DND-41 (cell line): ENCODE results near the gene LINGO1.

Experiments used
- ATAC-seq: fragments of 200-7000 bp; cut with Tn5 transposase; 3 replicates; pipeline ENCODE4 v1.9.1; 2021; ENCODE audit warnings: low read depth; ENCODE audit not compliant: insufficient read depth
- DNase-seq: peaks from one replicate; pipeline ENCODE4 v3.0.0-alpha.2; 2020
- H2AFZ ChIP-seq: 2 replicates; pipeline ENCODE4 v1.6.0; 2012; ENCODE audit warnings: low read depth, low read length
- H3K27ac ChIP-seq: 2 replicates; pipeline ENCODE4 v1.5.1; 2012; ENCODE audit warnings: low read length, inconsistent platforms
- H3K27me3 ChIP-seq: fragments of 200-600 bp; sonication (generic); 2 replicates; pipeline ENCODE4 v1.6.0; 2012; ENCODE audit warnings: low read length, mild to moderate bottlenecking, inconsistent platforms; ENCODE audit not compliant: insufficient read depth, poor library complexity
- H3K36me3 ChIP-seq: 2 replicates; pipeline ENCODE4 v1.5.1; 2012; ENCODE audit warnings: low read length, inconsistent platforms; ENCODE audit not compliant: insufficient read depth
- H3K4me1 ChIP-seq: 2 replicates; pipeline ENCODE4 v1.5.1; 2012; ENCODE audit warnings: mild to moderate bottlenecking, low read length; ENCODE audit not compliant: insufficient read depth
- H3K4me2 ChIP-seq: 2 replicates; pipeline ENCODE4 v1.6.0; 2012; ENCODE audit warnings: mild to moderate bottlenecking, moderate library complexity, low read length, inconsistent platforms; ENCODE audit not compliant: insufficient read depth
- H3K4me3 ChIP-seq, 2 experiments: fragments of 200-600 bp in 1 of 2; shearing (Covaris generic) in 1 of 2; 2 replicates each; pipeline ENCODE4 v1.5.1; 2012 to 2016; ENCODE audit warnings: inconsistent platforms in 2 of 2, low read length in 2 of 2, mild to moderate bottlenecking in 2 of 2, low read depth in 1 of 2, moderate library complexity in 1 of 2
- H3K79me2 ChIP-seq: 2 replicates; pipeline ENCODE4 v1.6.0; 2012; ENCODE audit warnings: low read length, inconsistent platforms; ENCODE audit not compliant: insufficient read depth
- H3K9ac ChIP-seq: 2 replicates; pipeline ENCODE4 v1.6.0; 2012; ENCODE audit warnings: low read depth, mild to moderate bottlenecking, inconsistent platforms, low read length, moderate library complexity
- H3K9me3 ChIP-seq: 2 replicates; pipeline ENCODE4 v1.5.1; 2012; ENCODE audit warnings: low read length, moderate library complexity, mild to moderate bottlenecking, inconsistent platforms; ENCODE audit not compliant: insufficient read depth, severe bottlenecking
- H4K20me1 ChIP-seq: 2 replicates; pipeline ENCODE4 v1.6.0; 2012; ENCODE audit warnings: low read length; ENCODE audit not compliant: insufficient read depth
- CTCF ChIP-seq: IDR thresholded peaks from 2 replicates; pipeline ENCODE4 v1.5.1; 2012; ENCODE audit warnings: borderline replicate concordance, low read length, moderate library complexity, mild to moderate bottlenecking; ENCODE audit not compliant: poor library complexity, severe bottlenecking; ENCODE audit errors: extremely low read depth
- EZH2 ChIP-seq: IDR thresholded peaks from 3 replicates; pipeline ENCODE4 v1.6.1; 2012; ENCODE audit warnings: borderline replicate concordance, low read depth, mild to moderate bottlenecking, moderate library complexity, low read length, inconsistent platforms; ENCODE audit not compliant: severe bottlenecking

The LINGO1 gene

GRCh38 chr15:77675806-77676415 is 43.2 kb upstream of the LINGO1 start:
- H3K36me3 ChIP-seq = no peaks in the 10 kb centered on the region
- no peak overlapping the region for H3K4me2 ChIP-seq
- no peaks in the 10 kb centered on the region for H4K20me1 ChIP-seq
- H3K9me3 ChIP-seq = no peaks in the 10 kb centered on the region
- ATAC-seq (no peak), DNase-seq (no peak)
- H3K4me3 ChIP-seq = no peak overlapping the region
- no peak for TF ChIP-seq CTCF
- no peak for TF ChIP-seq EZH2
- no peak overlapping the region for H3K9ac ChIP-seq
- H3K27ac ChIP-seq = no peak overlapping the region
- no peaks in the 10 kb centered on the region for H3K4me1 ChIP-seq
- H2AFZ ChIP-seq = no peak overlapping the region
- peaks cover 21% of the 10 kb centered on the region for H3K27me3 ChIP-seq
- H3K79me2 ChIP-seq = no peaks in the 10 kb centered on the region

GRCh38 chr15:77674327-77674726 is 41.6 kb upstream of the LINGO1 start:
- Histone ChIP-seq H3K4me3 (no peak overlapping the region), H3K27ac (no peak overlapping the region), H3K4me2 (no peak overlapping the region), H3K9ac (no peak overlapping the region), H3K4me1 (no peaks in the 10 kb centered on the region), H3K27me3 (peaks cover 22% of the 10 kb centered on the region), H3K9me3 (no peaks in the 10 kb centered on the region), H3K36me3 (no peaks in the 10 kb centered on the region), H4K20me1 (no peaks in the 10 kb centered on the region), H3K79me2 (no peaks in the 10 kb centered on the region), H2AFZ (no peak overlapping the region)
- ATAC-seq = no peak
- DNase-seq = no peak
- TF ChIP-seq EZH2 (no peak), CTCF (no peak)

DNA sequence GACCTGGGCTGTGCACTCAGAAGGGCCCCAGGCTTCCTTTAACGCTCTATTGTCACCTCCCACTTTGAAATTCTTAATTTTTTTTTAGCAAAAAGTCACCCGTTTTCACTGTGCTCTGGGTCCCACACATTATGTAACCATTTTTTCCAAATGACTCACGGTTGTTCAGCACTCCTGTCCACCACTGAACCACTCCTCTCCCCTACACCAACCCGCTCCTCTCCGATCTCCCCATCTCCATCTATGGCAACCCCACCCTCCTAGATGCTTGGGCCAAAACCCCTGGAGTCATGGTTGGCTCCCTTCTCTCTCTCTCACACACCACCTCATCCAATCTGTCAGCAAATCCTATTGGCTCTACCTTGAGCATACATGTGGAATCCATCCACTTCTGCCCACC is 41.2 kb upstream of the LINGO1 start:
- Histone ChIP-seq H3K4me2 (no peak overlapping the region), H3K9ac (no peak overlapping the region), H3K79me2 (no peaks in the 10 kb centered on the region), H3K36me3 (no peaks in the 10 kb centered on the region), H3K9me3 (no peaks in the 10 kb centered on the region), H3K4me3 (no peak overlapping the region), H3K27ac (no peak overlapping the region), H2AFZ (no peak overlapping the region), H3K4me1 (no peaks in the 10 kb centered on the region), H3K27me3 (peaks cover 25% of the 10 kb centered on the region), H4K20me1 (no peaks in the 10 kb centered on the region)
- ATAC-seq = no peak
- DNase-seq = no peak
- TF ChIP-seq CTCF (no peak), EZH2 (no peak)
